ENCODE results near the gene UMAD1. TPM values are rescaled to one million over a fixed set of nuclear protein-coding genes. Genes with fewer than 3 reads are reported as not detected.

The UMAD1 gene
- total RNA-seq, 2 experiments from 2014 or later, result 11.0 to 15.3 TPM

DNA sequence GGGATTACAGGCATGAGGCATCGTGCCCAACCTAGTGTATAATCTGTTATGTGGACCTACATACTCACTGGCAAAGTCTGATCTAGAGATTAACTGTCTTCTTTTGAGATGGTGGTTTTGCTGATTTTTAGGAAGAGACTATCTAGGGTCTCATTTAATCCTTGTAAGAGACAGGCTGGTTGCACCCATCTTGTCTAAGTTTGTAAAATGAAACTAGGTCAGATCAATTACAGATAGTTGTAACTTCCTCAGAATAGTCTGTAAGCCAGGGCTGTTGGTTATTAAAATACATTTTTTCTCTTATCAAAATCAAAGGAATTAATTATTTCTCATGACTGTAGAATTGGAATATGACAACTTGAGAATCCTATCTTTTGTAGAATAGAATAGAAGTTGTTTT lies 142.4 kb downstream of the UMAD1 start:
- Histone ChIP-seq H3K36me3 (ENCODE audit: insufficient read depth, low read length) (peaks cover 4% of the 10 kb centered on the region), H3K9me3 (ENCODE audit: control insufficient read depth in 1 of 2, insufficient read depth in 1 of 2, low read length in 2 of 2) (no peaks in the 10 kb centered on the region), H3K4me1 (ENCODE audit: insufficient read depth, low read length) (no peaks in the 10 kb centered on the region), H3K27ac (ENCODE audit: low read depth in 1 of 2, low read length in 2 of 2) (no peak overlapping the region), H3K4me3 (ENCODE audit: low read length) (peak overlapping the region; percentile 5), H3K27me3 (ENCODE audit: control insufficient read depth in 1 of 2, insufficient read depth in 2 of 2, low read length in 2 of 2) (no peaks in the 10 kb centered on the region)
- Mint-ChIP-seq H3K36me3 (ENCODE audit: low read depth) (no peaks in the 10 kb centered on the region), H3K9me3 (no peaks in the 10 kb centered on the region), H3K4me3 (peak overlapping the region; percentile 57), H3K27me3 (no peaks in the 10 kb centered on the region), H3K4me1 (ENCODE audit: low read depth) (peaks cover 18% of the 10 kb centered on the region), H3K27ac (no peak overlapping the region)
- intact Hi-C loops (cut with DNase I, micrococcal nuclease), result no loop called here
- ChIA-PET CTCF (no interaction called here), POLR2A (interaction anchor here (1.0 kb wide), 1 partner anchor 11 kb away, joined by 4 read pairs; no protein-coding TSS in a partner anchor)
- no peak for ATAC-seq (ENCODE audit: poor library complexity)
- DNase-seq, result peak in 1 of 14 experiments; percentile 17
- TF ChIP-seq, protein P1, sequence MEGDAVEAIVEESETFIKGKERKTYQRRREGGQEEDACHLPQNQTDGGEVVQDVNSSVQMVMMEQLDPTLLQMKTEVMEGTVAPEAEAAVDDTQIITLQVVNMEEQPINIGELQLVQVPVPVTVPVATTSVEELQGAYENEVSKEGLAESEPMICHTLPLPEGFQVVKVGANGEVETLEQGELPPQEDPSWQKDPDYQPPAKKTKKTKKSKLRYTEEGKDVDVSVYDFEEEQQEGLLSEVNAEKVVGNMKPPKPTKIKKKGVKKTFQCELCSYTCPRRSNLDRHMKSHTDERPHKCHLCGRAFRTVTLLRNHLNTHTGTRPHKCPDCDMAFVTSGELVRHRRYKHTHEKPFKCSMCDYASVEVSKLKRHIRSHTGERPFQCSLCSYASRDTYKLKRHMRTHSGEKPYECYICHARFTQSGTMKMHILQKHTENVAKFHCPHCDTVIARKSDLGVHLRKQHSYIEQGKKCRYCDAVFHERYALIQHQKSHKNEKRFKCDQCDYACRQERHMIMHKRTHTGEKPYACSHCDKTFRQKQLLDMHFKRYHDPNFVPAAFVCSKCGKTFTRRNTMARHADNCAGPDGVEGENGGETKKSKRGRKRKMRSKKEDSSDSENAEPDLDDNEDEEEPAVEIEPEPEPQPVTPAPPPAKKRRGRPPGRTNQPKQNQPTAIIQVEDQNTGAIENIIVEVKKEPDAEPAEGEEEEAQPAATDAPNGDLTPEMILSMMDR (IDR thresholded peaks at IDR 0.05), result no peak

DNA sequence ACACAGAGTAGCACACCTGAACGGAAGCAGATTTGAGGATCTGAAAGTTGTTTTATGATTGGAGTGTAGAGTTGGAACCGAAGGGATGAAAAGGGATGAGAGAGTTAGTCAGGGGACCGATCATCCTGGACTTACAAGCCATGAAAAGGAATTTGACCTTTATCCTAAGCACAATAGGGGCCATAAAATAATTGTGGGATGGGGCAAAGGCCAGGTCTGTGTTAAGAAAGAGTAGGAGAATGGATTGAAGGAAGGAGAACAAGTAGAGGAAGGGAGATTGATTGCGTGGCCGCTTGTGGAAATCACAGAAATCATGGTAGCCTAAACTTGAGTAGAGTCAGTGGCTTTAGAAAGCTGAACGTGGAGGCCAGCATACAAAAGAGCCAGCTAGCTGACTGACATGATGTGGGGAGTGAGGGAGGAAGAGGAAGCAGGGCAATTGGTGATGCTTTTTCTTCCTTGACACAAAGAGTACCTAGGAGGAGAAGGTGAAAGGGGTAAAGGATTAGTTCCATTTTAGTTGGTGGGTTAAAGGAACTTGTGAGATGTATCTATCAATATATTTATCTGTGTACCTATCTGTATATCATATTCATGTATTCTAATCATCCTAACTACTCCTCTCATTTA lies 144.9 kb downstream of the UMAD1 start:
- Mint-ChIP-seq H3K27ac (no peak overlapping the region), H3K9me3 (no peaks in the 10 kb centered on the region)
- intact Hi-C loops (cut with DNase I, micrococcal nuclease), result no loop called here

DNA sequence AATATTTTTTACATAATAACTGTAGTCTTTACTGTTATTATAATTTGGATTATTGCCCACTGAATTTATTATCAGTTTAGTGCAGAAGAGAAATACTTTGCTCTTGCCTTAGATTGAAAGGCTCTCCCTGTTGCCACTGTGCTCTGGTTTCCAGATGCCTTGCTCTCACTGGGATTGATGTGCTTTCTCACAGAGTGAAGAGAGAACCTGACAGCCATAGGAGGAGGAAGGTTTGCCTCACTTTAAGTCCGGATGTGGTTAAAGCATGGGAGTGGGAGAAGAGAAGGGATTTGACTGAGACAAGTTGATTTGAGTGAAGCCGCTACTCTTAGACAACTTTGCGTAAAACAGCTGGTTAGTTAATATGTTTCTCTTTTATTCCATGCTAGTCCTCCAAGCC lies 146.0 kb downstream of the UMAD1 start:
- Mint-ChIP-seq H3K27ac (no peak overlapping the region), H3K36me3 (ENCODE audit: low read depth) (peaks cover 14% of the 10 kb centered on the region)
- POLR2A ChIA-PET, result no interaction called here

More for the DNA sequence above, 144.9 kb downstream of the UMAD1 start:
- CTCF ChIA-PET, result no interaction called here
- no peak overlapping the region for H3K4me3 ChIP-seq (ENCODE audit: low read length)
- H3K27ac ChIP-seq (ENCODE audit: low read depth in 1 of 2, low read length in 2 of 2), result no peak overlapping the region
- H3K36me3 ChIP-seq (ENCODE audit: insufficient read depth, low read length), result peaks cover 6% of the 10 kb centered on the region
- Mint-ChIP-seq H3K4me3 (no peak overlapping the region), H3K36me3 (ENCODE audit: low read depth) (peaks cover 2% of the 10 kb centered on the region), H3K27me3 (no peaks in the 10 kb centered on the region), H3K4me1 (ENCODE audit: low read depth) (peaks cover 10% of the 10 kb centered on the region)
- TF ChIP-seq, protein P1 (IDR thresholded peaks at IDR 0.05), result no peak
- no peak for ATAC-seq (ENCODE audit: poor library complexity)
- H3K4me1 ChIP-seq (ENCODE audit: insufficient read depth, low read length), result no peaks in the 10 kb centered on the region
- DNase-seq, result no peak
- no peaks in the 10 kb centered on the region for H3K9me3 ChIP-seq (ENCODE audit: control insufficient read depth in 1 of 2, insufficient read depth in 1 of 2, low read length in 2 of 2)
- H3K27me3 ChIP-seq (ENCODE audit: control insufficient read depth in 1 of 2, insufficient read depth in 2 of 2, low read length in 2 of 2), result no peaks in the 10 kb centered on the region
- POLR2A ChIA-PET, result no interaction called here

More for the DNA sequence above, 146.0 kb downstream of the UMAD1 start:
- H3K27me3 Mint-ChIP-seq, result no peaks in the 10 kb centered on the region
- no peaks in the 10 kb centered on the region for H3K9me3 ChIP-seq (ENCODE audit: control insufficient read depth in 1 of 2, insufficient read depth in 1 of 2, low read length in 2 of 2)
- H3K4me3 Mint-ChIP-seq, result no peak overlapping the region
- CTCF ChIA-PET, result no interaction called here
- H3K27me3 ChIP-seq (ENCODE audit: control insufficient read depth in 1 of 2, insufficient read depth in 2 of 2, low read length in 2 of 2), result no peaks in the 10 kb centered on the region
- H3K4me3 ChIP-seq (ENCODE audit: low read length), result no peak overlapping the region
- H3K36me3 ChIP-seq (ENCODE audit: insufficient read depth, low read length), result peaks cover 10% of the 10 kb centered on the region
- H3K4me1 Mint-ChIP-seq (ENCODE audit: low read depth), result peaks cover 8% of the 10 kb centered on the region
- no peaks in the 10 kb centered on the region for H3K4me1 ChIP-seq (ENCODE audit: insufficient read depth, low read length)
- no peak for DNase-seq
- TF ChIP-seq, protein P1 (IDR thresholded peaks at IDR 0.05), result no peak
- no peaks in the 10 kb centered on the region for H3K9me3 Mint-ChIP-seq
- intact Hi-C loops (cut with DNase I, micrococcal nuclease), result no loop called here
- ATAC-seq (ENCODE audit: poor library complexity), result no peak
- no peak overlapping the region for H3K27ac ChIP-seq (ENCODE audit: low read depth in 1 of 2, low read length in 2 of 2)

Measured in CD4-positive, alpha-beta T cell (primary cell).